Mesothelial cell of epicardium (in vitro differentiated cells): ENCODE results near the gene CYP51A1. TPM values are rescaled to one million over a fixed set of nuclear protein-coding genes. Genes with fewer than 3 reads are reported as not detected.
"Not testable (repeated sequence)": the region's sequence is repeated elsewhere in the genome, so short reads cannot be mapped to it uniquely, and the experiment has no call there.

Experiments used
- DNase-seq, 2 experiments: peaks; one replicate each; pipeline ENCODE4 v3.0.0; 2021; ENCODE audit warnings: low spot score in 2 of 2; ENCODE audit not compliant: unreplicated experiment in 2 of 2
- H3K27ac Mint-ChIP-seq: 2 replicates; pipeline ENCODE4 v1.8.0; 2021; ENCODE audit warnings: mixed read lengths
- H3K27me3 Mint-ChIP-seq: 2 replicates; pipeline ENCODE4 v1.8.0; 2021; ENCODE audit warnings: low read depth, mixed read lengths
- H3K36me3 Mint-ChIP-seq: 2 replicates; pipeline ENCODE4 v1.8.0; 2021; ENCODE audit warnings: mixed read lengths
- H3K4me1 Mint-ChIP-seq: 2 replicates; pipeline ENCODE4 v1.8.0; 2021; ENCODE audit warnings: mixed read lengths
- H3K4me3 Mint-ChIP-seq: 2 replicates; pipeline ENCODE4 v1.8.0; 2021; ENCODE audit warnings: mild to moderate bottlenecking, moderate library complexity, mixed read lengths
- H3K9me3 Mint-ChIP-seq: 2 replicates; pipeline ENCODE4 v1.8.0; 2021; ENCODE audit warnings: mixed read lengths
- CTCF ChIP-seq: fragments of 200-600 bp; sonication (generic); IDR thresholded peaks from one replicate; pipeline ENCODE4 v1.5.0; 2021; ENCODE audit warnings: antibody characterized with exemption; ENCODE audit not compliant: unreplicated experiment
- total RNA-seq: library from RNA; stranded (reverse); gene quantifications from 3 replicates; pipeline ENCODE4 v1.2.1, GENCODE V29; 2021

The CYP51A1 gene
- total RNA-seq, 1 donor from 2014 or later = 47.3 TPM

- no peak for DNase-seq
- Mint-ChIP-seq H3K27ac (peak overlapping the region; percentile 92), H3K4me3 (no peak overlapping the region), H3K36me3 (peaks cover 58% of the 10 kb centered on the region), H3K9me3 (peaks cover 23% of the 10 kb centered on the region), H3K4me1 (peaks cover 16% of the 10 kb centered on the region), H3K27me3 (no peaks in the 10 kb centered on the region)
- no peak for TF ChIP-seq CTCF
These were observed 42.1 kb downstream of the CYP51A1 start for GRCh38 chr7:92092210-92092609.

- Mint-ChIP-seq H3K4me3 (no peak overlapping the region), H3K27me3 (no peaks in the 10 kb centered on the region), H3K27ac (no peak overlapping the region), H3K4me1 (peaks cover 14% of the 10 kb centered on the region), H3K36me3 (peaks cover 69% of the 10 kb centered on the region), H3K9me3 (peaks cover 32% of the 10 kb centered on the region)
- no peak for DNase-seq
- TF ChIP-seq CTCF = no peak
These were observed 46.0 kb downstream of the CYP51A1 start for GRCh38 chr7:92088266-92088665.

- H3K27ac Mint-ChIP-seq, H3K27me3 Mint-ChIP-seq, H3K4me1 Mint-ChIP-seq, H3K4me3 Mint-ChIP-seq, DNase-seq: not testable (repeated sequence)
- Mint-ChIP-seq H3K9me3 (peaks cover 20% of the 10 kb centered on the region), H3K36me3 (peaks cover 61% of the 10 kb centered on the region)
These were observed 50.4 kb downstream of the CYP51A1 start for GRCh38 chr7:92083922-92084321.

- H3K4me1 Mint-ChIP-seq = peaks cover 5% of the 10 kb centered on the region
- no peak for TF ChIP-seq CTCF
- no peaks in the 10 kb centered on the region for H3K27me3 Mint-ChIP-seq
- peak overlapping the region; percentile 93 for H3K27ac Mint-ChIP-seq
- H3K9me3 Mint-ChIP-seq = no peaks in the 10 kb centered on the region
- no peak overlapping the region for H3K4me3 Mint-ChIP-seq
- no peak for DNase-seq
- peaks cover 43% of the 10 kb centered on the region for H3K36me3 Mint-ChIP-seq
These were observed 57.8 kb downstream of the CYP51A1 start for GRCh38 chr7:92076509-92076908.

- Mint-ChIP-seq H3K9me3 (no peaks in the 10 kb centered on the region), H3K27ac (peak overlapping the region; percentile 35), H3K36me3 (peaks cover 46% of the 10 kb centered on the region), H3K4me3 (no peak overlapping the region), H3K4me1 (peaks cover 10% of the 10 kb centered on the region), H3K27me3 (no peaks in the 10 kb centered on the region)
- no peak for TF ChIP-seq CTCF
- no peak for DNase-seq
These were observed 58.7 kb downstream of the CYP51A1 start for GRCh38 chr7:92075455-92076158.

GRCh38 chr7:92072708-92073107 lies 61.6 kb downstream of the CYP51A1 start:
- Mint-ChIP-seq H3K27ac (no peak overlapping the region), H3K4me1 (peaks cover 10% of the 10 kb centered on the region), H3K9me3 (no peaks in the 10 kb centered on the region), H3K36me3 (peaks cover 50% of the 10 kb centered on the region), H3K27me3 (no peaks in the 10 kb centered on the region), H3K4me3 (no peak overlapping the region)
- no peak for DNase-seq
- no peak for TF ChIP-seq CTCF
